SU-DHL-6 (cell line): ENCODE data around the gene MST1.
"Not testable (repeated sequence)": the region's sequence is repeated elsewhere in the genome, so short reads cannot be mapped to it uniquely, and the experiment has no call there.

Source experiments
- H2AFZ ChIP-seq: fragments of 200-600 bp; sonication (generic); 2 replicates; pipeline ENCODE4 v1.6.1; 2014; ENCODE audit warnings: low read depth, mild to moderate bottlenecking, moderate library complexity, mixed read lengths, antibody characterized with exemption, low read length; ENCODE audit not compliant: severe bottlenecking
- H3F3A ChIP-seq: fragments of 200-600 bp; shearing (Covaris generic); 2 replicates; pipeline ENCODE4 v1.6.0; 2016; ENCODE audit warnings: antibody characterized with exemption, mild to moderate bottlenecking; ENCODE audit not compliant: insufficient read depth
- H3K27ac ChIP-seq: fragments of 200-600 bp; sonication (generic); 2 replicates; pipeline ENCODE4 v1.5.1; 2016; ENCODE audit warnings: low read depth, mild to moderate bottlenecking, low read length, moderate library complexity, mixed read lengths
- H3K27me3 ChIP-seq: fragments of 200-600 bp; sonication (generic), shearing (Covaris generic); 2 replicates; pipeline ENCODE4 v1.6.0; 2014; ENCODE audit warnings: mild to moderate bottlenecking, low read length
- H3K36me3 ChIP-seq: fragments of 200-600 bp; sonication (generic); 2 replicates; pipeline ENCODE4 v1.6.1; 2014; ENCODE audit warnings: mild to moderate bottlenecking, low read length, mixed read lengths
- H3K4me2 ChIP-seq: fragments of 300-600, 200-600 bp; shearing (Covaris generic), sonication (generic); 2 replicates; pipeline ENCODE4 v1.6.0; 2014; ENCODE audit warnings: low read length, low read depth, mild to moderate bottlenecking; ENCODE audit not compliant: poor library complexity, severe bottlenecking
- H3K4me3 ChIP-seq: fragments of 200-600 bp; sonication (generic); 2 replicates; pipeline ENCODE4 v1.5.1; 2014; ENCODE audit warnings: antibody characterized with exemption, low read length, mild to moderate bottlenecking, mixed read lengths; ENCODE audit not compliant: insufficient read depth, poor library complexity, severe bottlenecking
- H3K79me2 ChIP-seq: fragments of 200-600 bp; sonication (generic); 2 replicates; pipeline ENCODE4 v1.6.1; 2014; ENCODE audit warnings: mild to moderate bottlenecking, low read length, moderate library complexity; ENCODE audit not compliant: insufficient read depth
- H3K9ac ChIP-seq: fragments of 200-600 bp; sonication (generic); 2 replicates; pipeline ENCODE4 v1.7.0; 2014; ENCODE audit warnings: mild to moderate bottlenecking, low read length
- H3K9me2 ChIP-seq: fragments of 200-600 bp; sonication (generic); replicated peaks from 2 replicates; pipeline ENCODE4 v1.6.1; 2014; ENCODE audit warnings: low read length; ENCODE audit not compliant: insufficient read depth
- H3K9me3 ChIP-seq: fragments of 200-600 bp; sonication (generic); 2 replicates; pipeline ENCODE4 v1.6.1; 2014; ENCODE audit warnings: low read length, mixed read lengths; ENCODE audit not compliant: insufficient read depth
- H4K20me1 ChIP-seq: fragments of 200-600 bp; sonication (generic); 2 replicates; pipeline ENCODE4 v1.6.1; 2014; ENCODE audit warnings: low read depth, mild to moderate bottlenecking, antibody characterized with exemption, low read length, moderate library complexity, mixed read lengths
- CTCF ChIP-seq: fragments of 200-600 bp; sonication (generic); IDR thresholded peaks from one replicate; pipeline ENCODE4 v1.5.1; 2017; ENCODE audit warnings: antibody characterized with exemption, mild to moderate bottlenecking, low read length, moderate library complexity; ENCODE audit not compliant: insufficient read depth, poor library complexity, severe bottlenecking
- EZH2phosphoT487 ChIP-seq: fragments of 200-600 bp; sonication (generic), shearing (Covaris generic); conservative IDR thresholded peaks from 2 replicates; pipeline ENCODE4 v1.6.1; 2018; ENCODE audit warnings: mild to moderate bottlenecking, antibody characterized with exemption, low read length, moderate library complexity, mixed read lengths

Gene MST1

GRCh38 chr3:49700453-49701128 is 11.3 kb upstream of the MST1 start:
- Histone ChIP-seq H3K9ac (no peak overlapping the region), H3K9me3 (no peaks in the 10 kb centered on the region), H3F3A (no peaks in the 10 kb centered on the region), H3K79me2 (no peaks in the 10 kb centered on the region), H3K27me3 (no peaks in the 10 kb centered on the region), H3K27ac (no peak overlapping the region), H2AFZ (no peak overlapping the region), H3K4me2 (no peak overlapping the region), H4K20me1 (no peaks in the 10 kb centered on the region), H3K9me2 (no peaks in the 10 kb centered on the region), H3K4me3 (no peak overlapping the region), H3K36me3 (no peaks in the 10 kb centered on the region)
- TF ChIP-seq EZH2phosphoT487 (no peak), CTCF (no peak)

- H3K27me3 ChIP-seq = no peaks in the 10 kb centered on the region
- H3K27ac ChIP-seq = no peak overlapping the region
- H4K20me1 ChIP-seq = no peaks in the 10 kb centered on the region
- no peaks in the 10 kb centered on the region for H3K36me3 ChIP-seq
- no peaks in the 10 kb centered on the region for H3F3A ChIP-seq
- no peak overlapping the region for H3K4me2 ChIP-seq
- H3K9me2 ChIP-seq = no peaks in the 10 kb centered on the region
- H3K9me3 ChIP-seq = no peaks in the 10 kb centered on the region
- H3K9ac ChIP-seq = no peak overlapping the region
- no peaks in the 10 kb centered on the region; the same call in 1 of the 2 replicates for H3K79me2 ChIP-seq
- no peak for TF ChIP-seq EZH2phosphoT487
- no peak for TF ChIP-seq CTCF
- H3K4me3 ChIP-seq = no peak overlapping the region
- no peak overlapping the region for H2AFZ ChIP-seq
Observed at GRCh38 chr3:49700014-49700413, 10.7 kb upstream of the MST1 start.

GRCh38 chr3:49699281-49699979 is 10.2 kb upstream of the MST1 start:
- no peaks in the 10 kb centered on the region for H3K27me3 ChIP-seq
- TF ChIP-seq EZH2phosphoT487 (no peak), CTCF (no peak)
- no peaks in the 10 kb centered on the region for H3K9me2 ChIP-seq
- H3K9ac ChIP-seq = no peak overlapping the region
- H3K9me3 ChIP-seq = no peaks in the 10 kb centered on the region
- no peaks in the 10 kb centered on the region for H4K20me1 ChIP-seq
- no peaks in the 10 kb centered on the region for H3K36me3 ChIP-seq
- H3K4me2 ChIP-seq = no peak overlapping the region
- no peak overlapping the region for H2AFZ ChIP-seq
- H3F3A ChIP-seq = no peaks in the 10 kb centered on the region
- H3K79me2 ChIP-seq = no peaks in the 10 kb centered on the region; the same call in 1 of the 2 replicates
- H3K27ac ChIP-seq = no peak overlapping the region
- H3K4me3 ChIP-seq = no peak overlapping the region

- H3K4me2 ChIP-seq, H3K27ac ChIP-seq, H3K79me2 ChIP-seq, H3K9me3 ChIP-seq, H2AFZ ChIP-seq, H3K9me2 ChIP-seq, H3F3A ChIP-seq, H3K4me3 ChIP-seq, H3K27me3 ChIP-seq, H3K36me3 ChIP-seq, H3K9ac ChIP-seq, H4K20me1 ChIP-seq: not testable (repeated sequence)
Observed at GRCh38 chr3:49695350-49696015, 6.2 kb upstream of the MST1 start.

- not testable (repeated sequence) for H3K27me3 ChIP-seq
Observed at GRCh38 chr3:49694409-49695070, 5.3 kb upstream of the MST1 start.

More at GRCh38 chr3:49694409-49695070, 5.3 kb upstream of the MST1 start:
- not testable (repeated sequence) for H3K79me2 ChIP-seq, H3K4me2 ChIP-seq, H4K20me1 ChIP-seq, H3K9me3 ChIP-seq, H2AFZ ChIP-seq, H3K36me3 ChIP-seq, H3K27ac ChIP-seq, H3K9me2 ChIP-seq, H3K9ac ChIP-seq, H3F3A ChIP-seq, H3K4me3 ChIP-seq
